Eye (tissue), 1 donor: ENCODE measurements around the gene CHRNG.

Experiments used
- DNase-seq: peaks from one replicate; pipeline ENCODE4 v3.0.0-alpha.2; 2015

Gene CHRNG

DNA sequence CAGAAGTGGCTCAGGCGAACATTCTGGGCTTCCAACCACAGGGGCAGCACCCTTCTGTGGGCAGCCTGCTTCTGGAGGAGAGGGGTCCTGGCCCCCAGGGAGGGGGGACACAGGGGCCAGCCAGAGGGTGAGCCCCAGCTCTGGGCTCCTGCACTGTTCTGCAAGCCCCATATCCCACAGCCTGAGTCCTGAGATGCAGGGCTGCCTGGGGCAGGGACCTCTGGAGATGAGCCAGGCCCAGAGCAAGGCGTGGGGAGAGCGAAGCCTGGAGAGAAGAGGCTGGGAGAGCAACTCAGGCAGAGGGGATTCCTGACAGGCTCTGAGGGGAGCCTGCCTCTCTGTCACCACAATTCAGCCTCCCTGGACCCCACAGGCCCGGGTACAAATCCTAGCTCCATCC, 32.8 kb upstream of the CHRNG start:
- no peak for DNase-seq

- no peak for DNase-seq
Observed at GRCh38 chr2:232508251-232508650, 31.2 kb upstream of the CHRNG start.

- peak; percentile 46 for DNase-seq
Observed at GRCh38 chr2:232511336-232511890, 28.1 kb upstream of the CHRNG start.

DNA sequence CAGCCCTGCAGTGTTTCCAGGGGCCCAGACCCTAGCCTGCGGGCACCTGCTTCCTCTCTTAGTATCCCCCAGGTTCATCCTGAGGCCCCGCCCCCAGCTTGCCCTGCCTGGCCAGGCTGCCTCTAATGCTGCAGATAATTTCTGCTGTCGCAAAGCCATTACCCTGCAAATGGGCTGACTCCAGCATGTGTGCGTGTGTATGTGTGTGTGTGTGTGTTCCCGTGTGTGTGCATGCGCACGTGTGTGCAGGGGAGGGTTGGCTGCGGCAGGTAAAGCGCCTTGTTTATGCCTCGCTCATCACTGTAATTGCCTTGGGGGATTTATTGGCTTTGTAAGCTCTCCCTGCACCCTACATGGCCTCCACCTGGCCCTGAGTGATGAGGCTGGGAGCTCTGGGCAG, 26.9 kb upstream of the CHRNG start:
- DNase-seq = peak; percentile 88

- no peak for DNase-seq
Observed at GRCh38 chr2:232513353-232513752, 26.1 kb upstream of the CHRNG start.

DNA sequence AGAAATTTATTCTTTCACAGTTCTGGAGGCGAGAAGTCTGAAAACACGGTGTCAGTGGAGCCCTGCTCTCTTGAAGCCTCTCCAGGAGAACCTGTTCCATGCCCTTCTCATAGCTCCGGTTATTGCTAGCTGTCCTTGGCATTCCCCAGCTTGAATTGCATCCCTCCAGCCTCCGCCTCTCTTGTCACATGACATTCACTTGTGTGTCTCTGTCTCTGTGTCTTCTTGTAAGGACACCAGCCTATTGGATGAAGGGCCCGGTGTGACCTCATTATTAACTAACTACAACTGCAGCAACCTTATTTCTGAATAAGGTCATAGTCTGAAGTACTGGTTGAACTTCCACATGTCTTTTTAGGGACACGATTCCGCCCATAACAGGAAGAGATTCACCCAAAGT, 23.9 kb upstream of the CHRNG start:
- no peak for DNase-seq

DNA sequence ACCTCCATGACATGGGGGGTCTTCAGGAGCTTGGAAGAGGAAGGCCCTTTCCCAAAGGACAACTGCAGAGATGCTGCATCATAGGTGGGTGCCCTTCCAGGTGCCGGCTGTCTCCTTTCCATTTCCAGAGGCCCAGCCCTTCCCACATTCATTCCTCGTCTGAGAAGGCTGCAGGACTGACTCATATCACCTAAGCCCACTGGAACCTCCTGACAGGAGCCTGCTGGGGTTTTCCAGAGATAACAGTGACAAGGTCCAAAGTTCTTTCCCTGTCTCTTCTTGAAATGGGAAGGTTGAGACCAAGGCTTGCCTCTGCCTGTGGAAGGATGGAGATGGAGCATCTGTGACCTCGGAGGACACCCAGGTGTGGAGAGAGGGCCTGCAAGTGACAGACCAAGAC, 22.9 kb upstream of the CHRNG start:
- no peak for DNase-seq

DNA sequence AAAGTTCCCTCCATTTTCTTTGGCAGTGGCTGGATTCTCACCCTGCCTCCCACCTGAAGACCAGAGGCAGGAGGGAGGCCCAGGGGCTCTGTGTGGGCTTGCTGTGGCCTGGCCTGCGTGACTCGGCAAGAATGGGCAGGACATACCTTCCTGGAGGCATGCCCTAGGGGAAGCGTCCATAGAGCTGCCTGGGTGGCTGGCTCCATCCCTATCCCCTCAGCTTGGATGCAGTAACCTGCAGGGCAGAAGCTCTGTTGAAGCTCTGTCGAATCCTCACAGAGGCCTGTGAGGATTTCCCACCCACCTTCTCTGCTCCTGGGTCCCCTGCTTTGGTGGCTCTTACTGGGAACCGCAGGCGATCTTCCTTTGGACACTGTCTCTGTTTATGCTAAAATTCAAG, 20.6 kb upstream of the CHRNG start:
- no peak for DNase-seq

DNA sequence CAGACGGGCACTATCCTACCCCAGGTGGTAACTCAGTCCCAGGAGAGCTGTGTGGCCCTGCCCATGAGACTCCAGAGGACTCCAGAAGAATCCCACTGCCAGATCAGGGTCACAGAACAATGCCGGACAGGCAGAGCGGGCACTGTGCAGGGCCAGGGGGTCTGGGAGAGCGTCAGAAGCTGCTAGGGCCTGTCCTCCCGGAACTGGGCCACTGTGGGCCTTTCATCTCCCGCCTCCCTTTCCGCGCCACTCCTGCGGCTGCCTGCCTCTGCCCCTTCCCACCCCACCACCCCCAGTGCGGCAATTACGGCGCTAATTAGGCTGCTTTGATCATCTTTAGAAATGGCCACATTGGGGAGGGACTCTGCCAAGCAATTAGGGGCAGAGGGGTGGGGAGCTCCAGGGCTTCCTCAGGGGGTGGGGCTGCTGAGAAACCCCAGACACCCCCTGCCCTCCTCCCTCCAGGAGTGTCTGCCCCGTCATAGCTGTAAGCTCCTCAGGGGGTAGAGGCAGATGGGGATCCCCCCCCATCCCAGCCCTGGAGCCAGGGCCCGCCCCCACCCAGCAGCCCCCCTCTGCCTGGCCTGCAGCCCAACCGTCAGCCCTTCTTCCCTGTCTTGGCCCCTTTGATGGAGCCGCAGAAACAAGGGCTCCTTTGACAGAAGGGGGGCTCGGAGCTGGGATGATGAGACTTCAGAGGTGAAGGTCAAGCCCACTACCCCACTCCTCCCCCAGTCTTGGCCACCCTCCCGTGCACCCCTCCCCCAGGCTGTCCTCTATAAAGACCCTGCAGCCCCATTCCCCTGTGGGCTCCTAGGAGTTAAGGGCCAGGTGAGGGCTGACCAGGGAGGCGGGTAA, 19.7 kb upstream of the CHRNG start, which contains the start of gene PRSS56:
PRSS56 (plus strand) TSS at position 808 of the 858 bp plus-strand sequence. CDS start 211 bp downstream, outside the sequence.
- peak; percentile 83 for DNase-seq

DNA sequence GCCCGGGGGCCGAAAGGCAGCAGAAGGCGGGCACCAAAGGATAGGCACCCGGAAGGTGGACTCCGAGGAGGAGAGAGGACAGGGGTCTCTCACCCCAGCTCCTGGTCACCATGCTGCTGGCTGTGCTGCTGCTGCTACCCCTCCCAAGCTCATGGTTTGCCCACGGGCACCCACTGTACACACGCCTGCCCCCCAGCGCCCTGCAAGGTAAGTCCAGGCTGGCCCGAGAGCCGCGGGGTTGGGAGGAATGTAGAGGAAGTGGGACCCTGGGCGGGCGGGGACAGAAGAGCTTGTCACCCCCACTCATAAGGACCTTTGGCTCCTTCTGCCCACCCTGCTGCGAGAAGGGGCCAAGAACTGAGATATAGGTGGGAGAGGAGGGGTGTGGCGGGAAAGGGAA, 19.0 kb upstream of the CHRNG start:
- DNase-seq = no peak

DNA sequence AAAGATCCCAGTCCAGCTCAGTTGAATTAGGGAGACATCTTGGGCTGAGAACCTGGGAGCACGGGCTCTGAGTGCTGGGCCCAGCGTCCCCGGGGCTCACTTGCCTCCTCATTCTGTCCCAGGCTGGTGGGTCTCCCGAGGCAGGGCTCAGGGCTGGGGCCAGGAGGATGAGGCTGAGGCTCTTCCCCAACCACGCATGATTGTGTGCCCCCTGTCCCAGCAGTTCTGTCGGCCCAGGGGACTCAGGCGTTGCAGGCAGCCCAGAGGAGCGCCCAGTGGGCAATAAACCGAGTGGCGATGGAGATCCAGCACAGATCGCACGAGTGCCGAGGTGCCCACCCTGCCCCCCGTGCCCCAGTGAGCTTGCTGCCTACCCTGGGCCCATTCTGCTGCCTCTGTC, 18.4 kb upstream of the CHRNG start:
- DNase-seq = no peak

DNA sequence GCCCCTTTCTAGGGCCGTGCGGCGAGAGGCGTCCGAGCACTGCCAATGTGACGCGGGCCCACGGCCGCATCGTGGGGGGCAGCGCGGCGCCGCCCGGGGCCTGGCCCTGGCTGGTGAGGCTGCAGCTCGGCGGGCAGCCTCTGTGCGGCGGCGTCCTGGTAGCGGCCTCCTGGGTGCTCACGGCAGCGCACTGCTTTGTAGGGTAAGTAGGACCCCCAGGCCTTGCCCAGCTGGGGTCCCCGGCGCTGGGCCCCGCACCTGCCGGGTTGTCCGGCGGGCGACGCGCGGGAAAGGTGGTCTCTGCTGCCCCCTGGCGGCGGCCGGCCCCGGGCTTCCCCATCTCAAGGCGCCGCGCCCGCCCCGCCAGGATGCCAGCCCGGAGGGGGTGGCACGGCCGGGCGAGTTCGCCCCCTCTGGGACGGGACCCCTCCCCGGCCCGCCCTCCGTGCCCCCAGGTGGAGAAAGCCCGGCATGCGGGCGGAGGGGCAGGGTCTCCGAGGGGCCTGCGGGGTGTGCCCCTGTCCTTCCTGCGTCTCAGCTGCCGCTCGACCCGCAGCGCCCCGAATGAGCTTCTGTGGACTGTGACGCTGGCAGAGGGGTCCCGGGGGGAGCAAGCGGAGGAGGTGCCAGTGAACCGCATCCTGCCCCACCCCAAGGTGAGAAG, 17.4 kb upstream of the CHRNG start:
- peak; percentile 85 for DNase-seq

GRCh38 chr2:232522623-232523401, 16.7 kb upstream of the CHRNG start:
- no peak for DNase-seq

DNA sequence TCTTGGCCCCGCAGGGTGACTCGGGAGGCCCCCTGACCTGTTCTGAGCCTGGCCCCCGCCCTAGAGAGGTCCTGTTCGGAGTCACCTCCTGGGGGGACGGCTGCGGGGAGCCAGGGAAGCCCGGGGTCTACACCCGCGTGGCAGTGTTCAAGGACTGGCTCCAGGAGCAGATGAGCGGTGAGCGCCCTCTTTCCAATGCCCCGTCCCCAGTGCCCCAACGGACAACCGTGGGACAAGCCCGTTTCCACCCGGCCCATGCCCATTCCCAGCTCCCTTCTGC, 16.1 kb upstream of the CHRNG start:
- no peak for DNase-seq

DNA sequence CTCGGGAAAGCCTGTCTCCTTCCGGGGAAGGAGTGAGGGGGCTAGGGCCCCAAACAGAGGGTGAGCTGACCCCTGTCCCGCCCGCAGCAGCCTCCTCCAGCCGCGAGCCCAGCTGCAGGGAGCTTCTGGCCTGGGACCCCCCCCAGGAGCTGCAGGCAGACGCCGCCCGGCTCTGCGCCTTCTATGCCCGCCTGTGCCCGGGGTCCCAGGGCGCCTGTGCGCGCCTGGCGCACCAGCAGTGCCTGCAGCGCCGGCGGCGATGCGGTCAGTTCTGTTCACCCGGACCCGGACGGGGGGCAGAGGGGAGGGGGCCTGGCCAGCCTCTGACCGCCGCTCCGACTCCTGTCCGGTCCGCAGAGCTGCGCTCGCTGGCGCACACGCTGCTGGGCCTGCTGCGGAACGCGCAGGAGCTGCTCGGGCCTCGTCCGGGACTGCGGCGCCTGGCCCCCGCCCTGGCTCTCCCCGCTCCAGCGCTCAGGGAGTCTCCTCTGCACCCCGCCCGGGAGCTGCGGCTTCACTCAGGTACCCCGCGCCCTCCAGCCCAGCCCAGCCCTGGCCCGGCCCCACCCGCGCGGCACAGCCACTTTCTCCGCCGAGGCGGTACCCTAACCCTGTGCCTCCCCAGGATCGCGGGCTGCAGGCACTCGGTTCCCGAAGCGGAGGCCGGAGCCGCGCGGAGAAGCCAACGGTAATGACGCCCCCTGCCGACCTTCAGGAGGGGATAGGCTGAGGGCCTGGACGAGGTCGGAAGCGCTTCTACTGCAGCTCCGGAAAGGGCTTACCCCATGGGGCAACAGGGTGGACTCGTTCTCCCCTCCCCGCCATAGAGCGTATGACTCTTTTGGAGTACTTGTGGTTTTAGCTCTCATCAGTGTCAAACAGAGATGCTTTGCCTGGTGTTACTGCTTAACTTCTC, 15.6 kb upstream of the CHRNG start:
- peak; percentile 87 for DNase-seq

DNA sequence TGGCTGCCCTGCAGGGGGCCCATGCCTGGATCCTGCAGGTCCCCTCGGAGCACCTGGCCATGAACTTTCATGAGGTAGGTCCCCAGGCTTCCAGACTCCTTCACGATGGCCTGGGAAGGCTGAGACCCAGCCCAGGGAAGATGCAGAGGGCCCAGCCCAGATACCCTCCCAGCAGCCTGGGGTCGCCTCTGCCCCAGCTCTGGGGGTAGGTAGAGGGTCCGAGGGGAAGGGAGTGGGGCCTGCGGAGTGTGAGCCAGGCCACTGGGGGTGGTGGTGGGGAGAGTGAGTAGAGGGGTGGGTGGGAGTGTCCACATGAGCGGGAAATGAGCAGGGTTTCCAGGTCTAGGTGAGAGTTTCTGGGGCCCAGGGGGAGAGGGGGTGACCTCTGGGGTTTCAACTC, 14.7 kb upstream of the CHRNG start:
- DNase-seq = no peak

DNA sequence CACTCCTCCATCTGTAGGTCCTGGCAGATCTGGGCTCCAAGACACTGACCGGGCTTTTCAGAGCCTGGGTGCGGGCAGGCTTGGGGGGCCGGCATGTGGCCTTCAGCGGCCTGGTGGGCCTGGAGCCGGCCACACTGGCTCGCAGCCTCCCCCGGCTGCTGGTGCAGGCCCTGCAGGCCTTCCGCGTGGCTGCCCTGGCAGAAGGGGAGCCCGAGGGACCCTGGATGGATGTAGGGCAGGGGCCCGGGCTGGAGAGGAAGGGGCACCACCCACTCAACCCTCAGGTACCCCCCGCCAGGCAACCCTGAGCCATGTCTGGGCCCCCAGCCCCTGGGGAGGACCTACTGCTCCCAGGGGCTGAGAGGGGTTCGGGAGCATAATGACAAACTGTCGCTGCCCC, 14.3 kb upstream of the CHRNG start:
- DNase-seq = no peak

- DNase-seq = peak; percentile 76
Observed at GRCh38 chr2:232525791-232526371, 13.6 kb upstream of the CHRNG start, which contains the start of gene CHRND. Gene CHRND (plus strand): TSS chr2:232526160. CDS start chr2:232526216, 56 bp downstream.

DNA sequence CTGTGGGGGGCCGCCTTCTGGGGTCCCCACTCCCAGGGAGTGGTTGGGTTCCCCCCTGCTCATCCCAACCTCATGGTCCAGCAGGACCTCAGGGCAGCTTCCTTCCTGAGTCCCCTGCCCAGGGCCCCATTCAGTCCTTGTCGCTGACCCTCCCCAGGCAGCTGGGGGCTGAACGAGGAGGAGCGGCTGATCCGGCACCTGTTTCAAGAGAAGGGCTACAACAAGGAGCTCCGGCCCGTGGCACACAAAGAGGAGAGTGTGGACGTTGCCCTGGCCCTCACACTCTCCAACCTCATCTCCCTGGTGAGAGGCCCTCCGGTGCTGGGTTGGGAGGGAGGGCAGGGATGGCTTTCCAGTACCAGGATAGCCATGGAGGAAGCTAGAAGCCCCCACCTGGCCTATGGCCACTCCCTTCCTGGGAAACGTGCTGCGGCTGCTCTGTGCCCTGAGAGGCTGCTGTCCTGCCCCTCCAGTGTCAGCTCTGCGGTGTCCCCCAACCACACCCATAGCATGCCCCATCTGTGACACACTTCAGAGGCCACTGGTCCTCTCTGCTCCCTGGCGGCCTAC, 13.0 kb upstream of the CHRNG start:
- DNase-seq = no peak

DNA sequence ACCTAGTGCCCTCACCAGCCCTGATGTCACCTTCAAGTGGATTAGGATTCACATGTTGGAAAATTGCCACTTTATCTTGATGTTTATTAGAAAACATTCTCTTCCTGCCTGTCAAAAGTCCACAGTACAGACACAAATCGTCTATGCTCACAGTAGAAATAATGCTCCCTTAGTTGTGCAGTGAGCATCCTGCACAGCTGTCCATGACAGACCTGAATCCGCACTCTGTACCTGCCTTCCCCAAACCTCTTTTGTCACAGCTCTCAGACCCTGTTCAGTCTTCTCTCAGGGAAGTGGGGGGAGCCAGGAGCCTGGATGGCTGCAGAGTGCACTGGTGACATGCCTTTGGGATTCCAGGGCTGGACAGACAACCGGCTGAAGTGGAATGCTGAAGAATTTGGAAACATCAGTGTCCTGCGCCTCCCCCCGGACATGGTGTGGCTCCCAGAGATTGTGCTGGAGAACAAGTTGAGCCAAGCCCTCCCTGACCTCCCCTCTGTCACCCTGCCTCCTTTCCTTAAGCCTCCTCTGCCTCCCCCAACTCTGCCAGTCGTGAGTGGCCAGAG, 11.5 kb upstream of the CHRNG start:
- DNase-seq = no peak
